Panc1 (cell line): ENCODE measurements around the gene HINT3.

ENCODE experiments used
- CTCF ChIP-seq: fragments of 450-650 bp; IDR thresholded peaks from 2 replicates; pipeline ENCODE4 v1.5.1; 2017; ENCODE audit warnings: mild to moderate bottlenecking
- POLR2AphosphoS5 ChIP-seq: IDR thresholded peaks from 2 replicates; pipeline ENCODE4 v1.6.1; 2012; ENCODE audit warnings: mild to moderate bottlenecking, low read depth, low read length, moderate library complexity
- REST ChIP-seq, 2 experiments: IDR thresholded peaks; 2 replicates each; pipeline ENCODE4 v1.6.1; 2011 to 2012; ENCODE audit warnings: low read depth in 2 of 2, control low read depth in 1 of 2, low read length in 1 of 2, mild to moderate bottlenecking in 1 of 2, moderate library complexity in 1 of 2; ENCODE audit not compliant: insufficient read depth in 1 of 2
- SIN3A ChIP-seq: IDR thresholded peaks from 2 replicates; pipeline ENCODE4 v1.6.1; 2012; ENCODE audit warnings: low read depth, mild to moderate bottlenecking, low read length, moderate library complexity, borderline replicate concordance; ENCODE audit not compliant: insufficient read depth
- TCF7L2 ChIP-seq: IDR thresholded peaks from 2 replicates; pipeline ENCODE4 v1.6.1; 2011; ENCODE audit warnings: mild to moderate bottlenecking, low read depth, low read length, inconsistent platforms

DNA sequence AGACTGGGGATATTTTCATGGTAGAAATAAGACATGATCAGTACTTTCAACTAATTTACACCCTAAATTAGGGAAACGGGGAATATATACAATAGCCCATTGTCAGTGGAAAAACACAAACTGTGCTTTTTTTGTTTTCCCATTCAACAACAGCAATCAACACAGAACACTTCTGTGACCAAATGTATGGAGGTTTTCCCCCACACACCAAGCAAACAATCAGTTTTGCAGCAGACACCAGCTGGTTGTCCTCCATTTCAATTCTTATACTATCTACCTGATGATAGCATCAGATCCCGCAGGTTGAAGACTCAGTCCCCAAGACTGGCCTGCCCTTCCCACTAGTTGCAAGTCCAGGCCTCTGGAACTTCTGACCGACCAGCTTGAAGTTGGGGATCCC is 4.5 kb downstream of the HINT3 start:
- no peak for TF ChIP-seq CTCF
- TF ChIP-seq POLR2AphosphoS5, result no peak
- no peak for TF ChIP-seq SIN3A
- TF ChIP-seq REST (IDR thresholded peaks at IDR 0.05; ENCODE audit: insufficient read depth in 1 of 2, low read depth in 2 of 2, low read length in 1 of 2), result no peak
- TF ChIP-seq TCF7L2, result no peak
